ENCODE measurements around the gene SDHAF2.
"Not testable (repeated sequence)": the region's sequence is repeated elsewhere in the genome, so short reads cannot be mapped to it uniquely, and the experiment has no call there.

Gene SDHAF2

GRCh38 chr11:61429691-61430582, at the start of gene SDHAF2, which contains the start of gene CPSF7:
Gene SDHAF2 (plus strand): TSS chr11:61430124. CDS start chr11:61430147, 23 bp downstream.
Gene CPSF7 (minus strand): TSS chr11:61429975. CDS start chr11:61429235, 740 bp downstream.
- peak; percentile 82 to 85 for DNase-seq (ENCODE audit: low read depth in 2 of 2)

GRCh38 chr11:61380884-61381283, 49.0 kb upstream of the SDHAF2 start:
- no peak for DNase-seq (ENCODE audit: low read depth in 2 of 2)

DNA sequence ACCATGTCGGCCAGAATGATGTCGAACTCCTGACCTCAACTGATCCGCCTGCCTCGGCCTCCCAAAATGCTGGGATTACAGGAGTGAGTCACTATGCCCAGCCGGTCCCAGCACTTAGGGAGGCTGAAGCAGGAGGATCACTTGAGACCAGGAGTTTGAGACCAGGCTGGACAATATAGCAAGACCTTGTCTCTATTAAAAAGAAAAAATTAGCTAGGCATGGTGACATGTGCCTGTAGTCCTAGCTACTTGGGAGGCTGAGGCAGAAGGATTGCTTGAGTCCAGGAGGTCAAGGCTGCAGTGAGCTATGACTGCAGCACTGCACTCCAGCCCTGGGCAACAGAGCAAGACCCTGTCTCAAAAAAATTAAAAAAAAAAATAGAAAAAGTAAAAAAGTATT, 46.1 kb upstream of the SDHAF2 start:
- not testable (repeated sequence) for DNase-seq (ENCODE audit: low read depth in 2 of 2)

GRCh38 chr11:61384271-61385242, 45.4 kb upstream of the SDHAF2 start:
- no peak for DNase-seq (ENCODE audit: low read depth in 2 of 2)

GRCh38 chr11:61390161-61390560, 39.8 kb upstream of the SDHAF2 start:
- DNase-seq (ENCODE audit: low read depth in 2 of 2) = no peak

DNA sequence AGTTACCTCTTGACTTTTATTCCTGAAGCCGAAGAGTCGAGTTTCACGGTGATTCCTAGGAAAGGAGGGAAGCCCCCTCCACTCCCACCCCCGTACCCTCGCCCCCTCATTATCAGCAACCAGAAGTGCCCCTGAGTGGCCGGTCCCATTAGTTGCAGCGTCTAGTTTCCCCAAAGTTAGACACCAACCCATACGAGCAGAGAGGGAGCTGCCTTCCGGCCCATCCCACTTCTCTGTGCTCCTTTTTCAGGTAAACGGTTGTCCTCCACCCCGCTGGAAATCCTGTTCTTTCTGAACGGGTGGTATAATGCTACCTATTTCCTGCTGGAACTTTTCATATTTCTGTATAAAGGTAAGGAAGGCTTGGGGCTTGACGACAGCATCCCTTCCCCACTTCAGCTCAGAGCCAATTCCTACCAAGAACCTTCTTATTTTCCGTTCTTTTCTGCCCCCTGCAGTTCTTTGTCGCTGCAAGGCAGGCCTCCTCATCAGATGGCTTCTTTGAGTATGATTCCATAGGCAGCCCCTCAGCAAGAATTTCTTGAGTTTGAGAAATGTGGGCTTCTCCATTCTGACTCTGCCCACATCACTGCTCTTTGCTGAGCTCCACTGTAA, 36.8 kb upstream of the SDHAF2 start:
- DNase-seq (ENCODE audit: low read depth in 2 of 2) = no peak

GRCh38 chr11:61401173-61401572, 28.8 kb upstream of the SDHAF2 start:
- DNase-seq (ENCODE audit: low read depth in 2 of 2) = no peak

DNA sequence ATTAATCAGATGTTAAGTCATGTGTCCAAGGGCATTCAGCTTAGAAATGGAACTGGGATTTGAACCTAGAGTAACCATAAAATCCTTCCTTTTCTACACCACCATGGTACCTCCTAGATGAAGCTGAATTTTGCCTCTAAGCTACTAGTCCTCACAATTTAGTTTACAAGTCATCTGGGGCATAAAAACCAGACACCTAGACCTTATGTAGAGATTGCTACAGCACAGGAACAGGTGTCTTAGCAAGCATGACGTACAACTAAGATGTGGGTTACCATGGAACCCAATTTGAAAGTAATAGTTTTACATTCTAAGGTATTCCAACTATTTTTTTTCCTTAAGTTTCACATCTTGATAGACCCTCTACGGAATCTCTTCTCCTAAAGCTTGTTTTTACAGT, 28.4 kb upstream of the SDHAF2 start:
- DNase-seq (ENCODE audit: low read depth in 2 of 2) = no peak

GRCh38 chr11:61403658-61404057, 26.3 kb upstream of the SDHAF2 start:
- no peak for DNase-seq (ENCODE audit: low read depth in 2 of 2)

DNA sequence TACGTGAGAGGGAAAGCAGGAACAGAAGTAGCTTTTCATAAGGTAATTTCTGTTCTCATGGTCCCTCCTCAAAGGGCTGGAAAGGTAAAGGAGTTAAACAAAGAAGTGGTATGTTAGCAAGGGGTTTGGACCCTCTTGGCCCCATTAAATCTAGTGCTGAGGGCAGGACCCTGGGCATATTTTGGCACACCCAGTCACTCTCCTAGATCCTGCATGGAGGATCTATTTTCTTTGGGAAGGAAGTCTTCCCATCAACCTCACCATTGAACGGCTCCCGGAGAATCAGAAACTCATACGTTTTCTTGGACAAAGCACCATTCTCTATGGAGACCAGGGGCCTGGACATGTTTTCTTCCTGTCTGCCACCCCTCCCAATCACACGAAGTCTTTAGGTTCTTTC, 25.8 kb upstream of the SDHAF2 start:
- DNase-seq (ENCODE audit: low read depth in 2 of 2) = no peak

DNA sequence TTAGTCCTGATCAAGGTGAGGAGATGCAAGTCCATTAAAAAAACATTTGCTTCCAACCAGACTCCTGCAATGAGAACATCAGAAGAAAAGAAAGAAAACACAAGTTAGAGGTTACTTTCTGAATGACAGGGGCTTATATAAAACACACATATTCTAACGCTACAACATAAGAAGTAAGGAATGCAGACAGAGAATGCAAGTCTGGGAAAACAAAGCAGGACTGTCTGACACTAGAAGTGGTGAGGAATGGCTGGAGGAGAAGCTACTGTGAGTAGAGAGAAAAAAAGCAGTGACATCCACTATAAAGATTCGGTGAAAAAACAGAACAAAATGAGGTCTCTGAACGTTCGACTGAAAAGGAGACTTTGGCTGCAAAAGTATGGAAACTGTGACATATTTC, 25.3 kb upstream of the SDHAF2 start:
- no peak for DNase-seq (ENCODE audit: low read depth in 2 of 2)

DNA sequence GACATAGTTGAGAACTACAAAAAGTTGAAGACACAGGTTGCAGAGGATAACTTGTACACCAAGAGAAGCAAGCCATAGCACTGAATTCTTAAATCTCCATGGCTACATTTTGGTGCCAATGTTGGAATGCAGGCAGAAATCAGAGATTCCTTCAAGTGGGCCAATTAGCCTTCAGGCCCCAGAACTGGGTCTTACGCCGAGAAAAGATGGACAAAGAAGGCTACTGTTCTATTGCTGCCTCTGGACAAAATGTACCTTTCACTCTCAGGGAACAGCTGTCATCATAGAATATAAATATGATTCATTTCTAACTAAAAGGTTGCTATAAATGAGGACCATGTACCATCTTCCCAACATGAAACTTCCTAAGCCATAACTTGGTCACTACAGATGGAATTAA, 23.9 kb upstream of the SDHAF2 start:
- DNase-seq (ENCODE audit: low read depth in 2 of 2) = no peak

DNA sequence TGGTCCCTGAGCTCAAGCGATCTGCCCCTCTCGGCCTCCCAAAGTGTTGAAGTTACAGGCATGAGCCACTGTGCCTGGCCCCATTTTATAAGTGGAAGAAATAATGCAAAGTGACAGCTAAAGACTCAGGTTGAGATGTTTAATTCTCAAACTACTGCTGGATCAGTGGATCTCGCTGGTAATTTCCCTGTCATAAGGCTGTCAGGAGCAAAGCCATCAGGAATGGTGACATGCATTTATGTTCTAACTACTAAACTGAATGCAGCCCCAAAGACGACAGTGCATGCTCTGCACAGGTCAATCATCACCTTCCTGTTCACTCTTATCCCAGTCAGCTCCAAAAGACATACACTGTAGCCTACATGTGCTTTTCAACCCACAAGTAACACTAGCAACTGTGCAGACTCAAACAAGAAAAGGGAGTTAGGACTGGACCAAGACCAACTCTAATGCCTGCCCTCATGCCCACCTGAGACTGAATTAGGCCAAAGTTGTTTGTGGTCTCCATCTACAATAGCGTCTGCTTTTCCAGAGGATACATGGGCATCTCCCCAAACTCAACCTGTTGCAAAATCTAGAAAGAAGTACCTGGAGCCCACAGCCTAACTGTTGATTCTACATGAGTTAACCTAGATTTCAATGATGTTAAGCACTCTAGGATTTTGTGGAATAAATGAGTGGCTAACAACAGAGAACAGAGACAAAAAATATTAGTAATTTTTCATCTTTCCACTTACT, 22.8 kb upstream of the SDHAF2 start:
- no peak for DNase-seq (ENCODE audit: low read depth in 2 of 2)

DNA sequence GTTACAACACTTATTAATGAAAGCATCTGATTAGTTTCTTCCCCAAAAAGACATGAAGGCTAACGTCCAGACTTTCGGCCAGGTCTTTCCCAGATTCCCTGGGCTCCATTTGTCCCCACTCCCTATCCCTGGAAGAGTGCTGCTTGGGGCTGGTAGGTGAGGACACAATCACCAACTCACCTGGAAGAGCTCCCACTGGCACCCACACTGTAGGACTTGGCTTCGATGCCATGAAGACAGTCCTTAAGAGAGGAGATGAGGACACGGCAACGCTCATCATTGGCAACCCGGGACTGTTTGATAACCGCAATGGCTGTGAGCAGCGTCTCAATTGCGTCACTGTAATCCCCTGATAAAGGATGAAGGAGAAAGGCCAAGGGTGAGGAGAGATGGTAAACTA, 18.3 kb upstream of the SDHAF2 start:
- no peak for DNase-seq (ENCODE audit: low read depth in 2 of 2)

GRCh38 chr11:61413496-61413895, 16.4 kb upstream of the SDHAF2 start:
- no peak for DNase-seq (ENCODE audit: low read depth in 2 of 2)

GRCh38 chr11:61414547-61414946, 15.4 kb upstream of the SDHAF2 start:
- DNase-seq (ENCODE audit: low read depth in 2 of 2) = no peak

DNA sequence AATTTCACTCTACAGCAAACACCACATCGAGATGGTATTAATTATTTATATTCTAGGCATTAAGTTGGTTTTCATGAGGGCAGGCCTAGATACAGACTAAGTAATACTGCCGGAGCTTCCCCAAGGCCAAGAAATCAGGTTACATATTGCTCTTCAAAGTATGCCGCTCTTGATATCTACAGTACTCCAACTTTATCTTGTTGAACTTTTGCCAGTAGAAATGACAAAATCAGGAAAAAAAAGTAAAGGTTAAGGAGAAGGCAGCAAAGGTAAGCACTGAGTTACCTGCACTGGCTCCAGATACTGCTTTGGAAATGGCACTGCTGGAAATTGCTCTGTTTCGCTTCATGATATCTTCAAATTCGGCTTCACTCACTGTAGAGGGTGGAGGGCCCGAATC, 14.5 kb upstream of the SDHAF2 start:
- no peak for DNase-seq (ENCODE audit: low read depth in 2 of 2)

DNA sequence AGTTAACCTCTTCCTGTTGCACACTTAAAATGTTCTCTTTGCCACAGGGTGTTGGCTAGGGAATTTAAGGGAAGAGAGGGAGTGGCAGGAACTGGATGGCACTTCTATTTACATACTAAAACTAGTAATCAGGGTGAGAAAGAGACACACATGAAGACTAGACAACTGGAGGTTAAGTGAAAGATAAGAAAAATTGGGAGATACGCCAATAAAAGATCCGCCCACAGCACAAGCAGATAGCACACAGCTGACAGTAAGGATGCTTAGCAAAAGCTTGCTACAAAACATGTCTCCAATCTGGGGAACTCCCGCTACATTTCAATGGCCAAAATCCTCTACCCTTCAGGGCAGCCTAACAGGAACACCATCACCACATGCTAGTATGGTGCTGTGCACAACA, 13.0 kb upstream of the SDHAF2 start:
- no peak for DNase-seq (ENCODE audit: low read depth in 2 of 2)

DNA sequence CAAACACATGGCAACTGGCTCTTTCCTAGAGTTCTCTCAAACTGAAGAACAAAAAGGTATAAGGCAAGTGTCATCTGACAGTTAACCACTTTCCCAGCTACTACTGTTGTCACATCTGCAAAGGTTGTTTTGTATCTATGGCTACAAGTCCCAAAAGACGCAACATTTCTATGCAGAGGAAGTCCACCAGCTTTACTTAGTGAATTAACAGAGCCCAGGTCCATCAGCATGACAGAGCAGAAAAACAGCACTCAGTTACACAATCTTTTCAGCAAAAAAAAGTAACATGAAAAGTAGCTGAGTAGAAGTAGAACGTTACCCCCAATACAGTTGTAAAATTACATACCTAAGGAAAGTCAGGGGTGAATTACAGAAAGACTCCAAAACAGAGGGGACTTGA, 12.3 kb upstream of the SDHAF2 start:
- no peak for DNase-seq (ENCODE audit: low read depth in 2 of 2)

DNA sequence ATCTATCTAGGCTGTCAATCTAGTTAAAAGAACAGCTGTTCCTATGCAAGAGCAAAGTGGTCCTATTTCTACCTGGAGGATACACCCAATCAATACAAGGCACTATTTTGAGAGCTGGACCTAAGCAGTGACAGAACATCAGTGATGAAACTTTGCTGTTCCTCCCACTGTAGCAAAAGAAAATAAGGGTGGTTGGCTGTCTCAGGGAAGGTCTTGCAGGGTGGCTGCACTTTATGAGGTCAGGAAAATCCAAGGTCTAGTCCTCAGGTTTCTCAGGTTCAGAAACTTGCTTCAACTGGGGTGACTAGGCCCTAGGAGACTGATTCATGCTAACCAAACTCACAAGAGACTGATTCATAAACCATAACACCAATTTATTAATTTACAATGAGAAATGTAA, 11.8 kb upstream of the SDHAF2 start:
- no peak for DNase-seq (ENCODE audit: low read depth in 2 of 2)

GRCh38 chr11:61422226-61422625, 7.7 kb upstream of the SDHAF2 start:
- no peak for DNase-seq (ENCODE audit: low read depth in 2 of 2)
